Stimulated activated CD4-positive, alpha-beta T cell treated with anti-CD3 and anti-CD28 coated beads, TNF-alpha, amount 100 ng/mL, for 24 hours (primary cell): ENCODE results near the gene MEIS3.
"Not testable (repeated sequence)": the region's sequence is repeated elsewhere in the genome, so short reads cannot be mapped to it uniquely, and the experiment has no call there.

Experiments used
- DNase-seq, 3 experiments: peaks; one replicate each; pipeline ENCODE4 v3.0.0-alpha.2; 2020; ENCODE audit warnings: low read depth in 3 of 3

The MEIS3 gene

DNA sequence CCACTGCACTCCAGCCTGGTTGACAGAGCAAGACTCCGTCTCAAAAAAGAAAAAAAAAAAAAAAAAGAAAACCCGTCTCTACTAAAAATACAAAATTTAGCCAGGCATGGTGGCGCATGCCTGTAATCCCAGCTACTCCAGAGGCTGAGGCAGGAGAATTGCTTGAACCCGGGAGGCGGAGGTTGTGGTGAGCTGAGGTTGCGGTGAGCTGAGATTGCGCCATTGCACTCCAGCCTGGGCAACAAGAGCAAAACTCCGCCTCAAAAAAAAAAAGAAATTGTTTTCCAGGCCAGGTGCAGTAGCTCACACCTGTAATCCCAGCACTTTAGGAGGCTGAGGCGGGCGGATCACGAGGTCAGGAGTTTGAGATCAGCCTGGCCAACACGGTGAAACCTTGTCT lies 32.7 kb downstream of the MEIS3 start:
- not testable (repeated sequence) for DNase-seq

- DNase-seq, result not testable (repeated sequence)
Measured at GRCh38 chr19:47384533-47384932, 34.8 kb downstream of the MEIS3 start.

GRCh38 chr19:47383890-47384289 lies 35.4 kb downstream of the MEIS3 start:
- not testable (repeated sequence) for DNase-seq

DNA sequence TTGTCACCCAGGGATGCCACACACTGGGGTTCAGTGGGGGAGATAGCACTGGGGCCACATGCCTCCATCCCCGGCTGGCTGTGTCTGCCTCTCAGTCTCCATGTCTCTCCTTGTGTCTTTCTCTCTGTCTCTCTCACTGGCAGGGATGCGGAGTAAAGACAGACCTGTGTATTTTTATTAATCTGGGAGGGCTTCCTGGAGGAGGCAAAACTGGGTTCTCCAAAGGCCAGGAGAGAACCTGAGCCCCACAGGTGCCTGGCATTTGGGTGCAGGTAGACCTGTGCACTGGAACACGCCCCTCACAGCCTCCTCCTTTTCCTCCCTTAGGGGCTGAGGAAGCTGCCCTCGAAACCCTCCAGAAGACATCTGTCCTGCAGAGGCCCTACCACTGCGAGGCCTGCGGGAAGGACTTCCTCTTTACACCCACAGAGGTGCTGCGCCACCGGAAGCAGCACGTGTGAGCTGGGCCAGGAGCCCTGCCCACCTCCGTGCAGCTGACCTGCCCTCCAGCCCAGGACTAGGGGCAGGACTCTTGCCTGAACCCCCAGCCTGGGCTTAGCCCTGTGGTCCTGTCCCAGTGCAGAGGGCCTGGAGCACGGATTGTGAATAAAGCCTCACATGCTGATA lies 37.6 kb downstream of the MEIS3 start:
- no peak for DNase-seq

DNA sequence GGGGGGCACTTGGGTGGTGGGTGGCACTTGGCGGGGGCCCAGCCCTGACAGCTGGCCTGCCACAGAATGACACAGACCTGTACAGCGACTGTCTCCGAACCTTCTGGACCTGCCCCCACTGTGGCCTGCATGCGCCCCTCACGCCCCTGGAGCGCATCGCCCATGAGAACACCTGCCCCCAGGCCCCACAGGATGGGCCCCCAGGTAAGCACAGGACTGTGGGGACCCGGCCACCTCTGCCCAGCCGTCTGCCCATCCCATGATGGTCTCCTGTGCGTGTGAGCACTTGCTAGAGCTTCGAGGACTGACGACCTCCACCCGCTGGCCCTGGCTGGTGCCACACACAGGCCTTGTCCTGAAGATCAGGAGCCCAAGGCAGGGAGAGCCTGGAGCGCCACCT lies 38.2 kb downstream of the MEIS3 start:
- no peak for DNase-seq

DNA sequence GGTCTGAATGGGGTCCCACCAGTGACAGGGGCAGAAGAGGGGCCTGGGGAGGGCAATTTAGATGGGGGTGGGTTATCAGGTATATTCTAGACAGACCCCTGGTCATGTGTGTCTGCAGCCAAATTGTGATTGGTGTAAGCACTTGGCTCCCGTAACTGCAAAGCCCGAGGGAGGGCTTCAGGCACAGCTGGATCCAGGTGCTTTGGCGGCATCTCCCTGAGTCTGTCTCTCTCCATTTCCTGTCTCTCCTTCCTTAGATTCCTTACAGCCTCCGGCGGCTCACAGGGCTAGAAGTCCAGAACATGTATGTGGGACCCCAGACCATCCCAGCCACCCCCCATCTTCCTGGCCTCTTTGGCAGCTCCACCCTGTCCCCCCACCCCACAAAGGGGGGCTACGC lies 38.8 kb downstream of the MEIS3 start:
- no peak for DNase-seq

DNA sequence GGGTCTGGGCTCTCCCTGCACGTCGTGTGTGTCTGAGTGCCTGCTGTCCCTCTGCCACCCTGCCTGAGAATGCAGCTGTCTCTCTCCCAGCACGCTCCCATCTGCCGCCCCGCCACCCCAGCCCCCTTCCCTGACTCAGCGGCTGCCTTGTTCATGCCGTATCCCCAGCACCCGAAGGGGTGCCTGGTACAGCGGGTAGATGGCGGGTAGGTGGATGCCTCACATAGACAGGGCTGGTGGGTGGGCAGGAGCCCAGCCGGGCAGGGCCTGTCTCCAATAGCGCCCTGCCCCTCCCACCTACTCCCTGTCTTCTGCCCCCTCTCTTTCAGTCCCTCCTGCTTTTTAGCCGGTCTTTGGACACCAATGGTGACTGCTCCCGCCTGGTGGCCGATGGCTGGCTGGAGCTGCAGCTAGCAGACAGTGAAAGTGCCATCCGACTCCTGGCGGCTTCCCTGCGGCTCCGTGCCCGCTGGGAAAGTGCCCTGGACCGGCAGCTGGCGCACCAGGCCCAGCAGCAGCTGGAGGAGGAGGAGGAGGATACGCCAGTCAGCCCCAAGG lies 39.9 kb downstream of the MEIS3 start:
- no peak for DNase-seq

- no peak for DNase-seq
Measured at GRCh38 chr19:47378246-47378645, 41.1 kb downstream of the MEIS3 start.

DNA sequence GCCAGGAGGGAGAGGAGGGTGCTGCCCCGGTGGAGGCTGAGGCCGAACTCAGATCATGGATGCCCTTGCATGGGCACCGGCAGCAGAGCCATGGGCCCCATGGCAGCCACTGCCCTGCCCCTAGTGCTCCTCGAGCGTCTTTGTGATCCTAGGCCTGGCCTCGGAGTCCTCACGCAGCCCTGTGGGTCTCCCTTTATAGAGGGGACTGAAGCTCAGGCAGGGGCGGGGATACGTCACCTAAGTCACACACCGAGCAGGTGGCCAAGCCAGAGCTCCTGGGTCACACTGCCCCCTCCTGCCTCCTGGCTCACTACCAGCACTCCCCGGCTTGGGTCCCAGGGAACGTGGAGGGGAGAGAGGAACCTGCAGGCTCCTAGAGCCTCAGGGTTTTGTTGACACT lies 41.5 kb downstream of the MEIS3 start:
- no peak for DNase-seq

- no peak for DNase-seq
Measured at GRCh38 chr19:47377208-47377701, 42.1 kb downstream of the MEIS3 start.

DNA sequence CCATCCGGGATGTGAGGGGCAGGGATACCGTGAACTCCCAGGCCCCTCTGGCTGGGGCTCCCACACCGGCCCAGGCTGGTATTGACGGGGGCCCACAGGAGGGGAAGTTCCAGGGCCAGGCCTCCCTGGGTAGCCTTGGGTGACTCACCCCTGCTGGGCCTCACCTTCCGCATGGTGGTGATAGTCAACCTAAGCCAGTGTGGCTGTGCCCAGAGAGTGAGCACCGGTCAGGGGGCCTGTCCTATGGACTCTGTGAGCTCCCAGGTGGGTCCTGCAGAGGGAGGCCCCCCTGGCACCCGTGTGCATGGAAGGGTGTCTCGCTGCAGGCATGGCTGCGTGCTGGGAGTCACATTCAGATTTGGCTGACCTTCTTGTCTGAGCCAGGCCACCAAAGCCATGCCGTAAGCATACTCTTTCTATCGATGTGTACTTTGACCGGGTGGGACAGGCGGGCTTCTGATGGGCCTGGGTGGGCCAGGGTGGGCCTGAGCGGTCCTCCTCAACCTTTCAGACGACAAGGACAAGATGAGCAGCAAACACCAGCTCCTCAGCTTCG lies 42.7 kb downstream of the MEIS3 start:
- no peak for DNase-seq

GRCh38 chr19:47375694-47376588 lies 43.4 kb downstream of the MEIS3 start:
- DNase-seq, result no peak

GRCh38 chr19:47374876-47375693 lies 44.2 kb downstream of the MEIS3 start:
- no peak for DNase-seq

DNA sequence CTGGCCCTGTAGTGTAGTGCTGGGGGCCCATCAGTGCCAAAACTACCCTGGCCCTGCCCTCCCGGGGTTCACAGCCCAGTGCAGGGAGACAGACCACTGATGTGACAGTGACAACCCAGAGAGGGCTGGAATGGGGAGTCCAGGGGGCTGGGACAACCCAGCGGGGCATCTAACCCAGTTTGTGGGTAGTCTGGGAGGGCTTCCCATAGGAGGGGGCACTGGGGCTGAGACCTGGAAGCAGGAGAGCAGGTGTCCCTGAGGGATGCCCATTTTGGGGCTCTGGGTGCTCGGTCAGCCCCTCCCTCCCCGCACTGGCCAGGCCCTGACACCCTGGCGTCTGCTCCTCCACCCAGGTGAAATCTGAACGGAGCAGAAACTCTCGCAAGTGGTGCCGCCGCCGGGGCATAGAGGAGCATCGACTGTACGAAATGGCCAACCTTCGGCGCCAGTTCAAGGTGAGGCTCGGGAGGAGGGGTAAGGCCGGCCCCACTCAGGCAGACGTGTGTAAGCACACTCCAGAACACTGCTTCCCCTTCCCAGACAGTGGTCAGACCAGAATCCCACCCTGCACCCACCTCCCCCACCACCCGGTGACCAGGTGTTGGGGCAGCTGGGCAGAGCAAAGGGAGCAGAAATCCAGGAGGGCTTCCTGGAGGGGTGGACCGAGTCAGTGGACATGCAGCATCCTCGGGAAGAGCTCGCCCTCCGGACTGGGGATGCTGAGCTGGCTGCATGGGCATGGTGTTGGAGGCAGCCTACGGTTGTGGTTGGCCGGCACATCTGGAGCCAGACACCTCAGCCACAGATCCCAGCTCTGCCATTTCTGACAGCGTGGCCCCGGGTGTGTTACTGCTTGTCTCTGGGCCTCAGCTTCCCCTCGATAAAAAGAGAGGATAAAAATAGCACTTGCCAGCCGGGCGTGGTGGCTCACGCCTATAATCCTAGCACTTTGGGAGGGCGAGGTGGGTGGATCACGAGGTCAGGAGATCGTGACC lies 45.8 kb downstream of the MEIS3 start:
- DNase-seq, result no peak

DNA sequence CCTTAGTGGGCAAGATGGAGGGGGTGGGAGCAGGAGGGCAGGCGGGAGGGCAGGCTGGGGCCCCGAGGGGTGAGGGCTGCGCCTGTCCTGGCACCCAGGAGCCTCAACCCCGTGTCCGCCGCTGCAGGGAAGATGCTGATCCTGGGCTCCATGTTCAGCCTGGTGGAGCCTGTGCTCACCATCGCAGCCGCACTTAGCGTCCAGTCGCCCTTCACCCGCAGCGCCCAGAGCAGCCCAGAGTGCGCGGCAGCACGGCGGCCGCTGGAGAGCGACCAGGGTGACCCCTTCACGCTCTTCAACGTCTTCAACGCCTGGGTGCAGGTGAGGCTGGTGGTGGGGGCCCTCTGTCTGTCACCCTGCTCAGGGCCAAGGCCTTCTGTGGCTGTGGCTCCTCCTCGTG lies 46.7 kb downstream of the MEIS3 start:
- no peak for DNase-seq

DNA sequence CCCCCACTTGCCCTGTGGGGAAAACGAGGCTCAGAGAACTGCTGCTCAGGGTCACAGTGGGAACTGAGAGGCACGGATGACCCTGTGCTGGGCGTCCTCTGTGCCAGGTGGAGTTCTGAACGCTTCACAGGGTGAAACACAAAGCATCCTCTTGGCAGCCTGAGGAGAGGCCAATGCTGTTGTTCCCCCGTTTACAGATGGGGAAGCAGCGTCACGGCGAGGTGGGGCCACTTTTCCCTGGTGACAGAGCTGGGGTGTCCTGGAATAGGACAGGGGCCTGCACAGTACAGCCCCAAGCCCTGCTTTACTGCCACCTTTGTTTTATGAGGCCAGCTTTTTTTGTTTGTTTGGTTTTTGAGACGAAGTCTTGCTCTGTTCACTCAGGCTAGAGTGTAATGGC lies 48.1 kb downstream of the MEIS3 start:
- DNase-seq, result no peak

DNA sequence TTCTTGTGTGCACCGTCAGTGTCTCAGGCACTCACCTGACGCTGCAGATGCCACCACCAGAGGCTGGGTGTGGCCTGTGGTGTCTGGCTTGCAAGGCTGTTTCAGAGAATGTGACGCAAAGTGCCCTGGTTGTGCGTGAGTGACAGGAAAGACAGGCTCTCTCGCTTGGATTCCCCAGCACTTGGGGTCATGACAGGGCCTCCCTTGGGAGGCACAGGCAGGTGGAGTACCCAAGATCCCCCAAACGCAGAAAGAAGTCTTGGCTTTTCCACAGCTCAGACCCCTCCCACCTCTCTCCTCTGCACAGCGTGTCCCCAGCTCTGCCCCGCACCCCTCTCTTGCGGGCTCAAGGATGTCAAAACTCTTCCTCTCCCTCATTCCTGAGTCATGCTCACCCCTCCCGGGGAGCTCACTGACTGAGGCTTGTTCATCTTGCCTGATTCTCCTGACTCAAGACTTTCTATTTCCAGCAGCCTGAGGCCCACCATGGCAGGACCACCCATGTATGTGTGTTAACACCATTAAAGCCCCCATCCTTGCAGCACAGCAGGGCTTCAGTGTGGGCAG lies 49.2 kb downstream of the MEIS3 start:
- no peak for DNase-seq

GRCh38 chr19:47365455-47365854 lies 53.9 kb downstream of the MEIS3 start:
- not testable (repeated sequence) for DNase-seq

DNA sequence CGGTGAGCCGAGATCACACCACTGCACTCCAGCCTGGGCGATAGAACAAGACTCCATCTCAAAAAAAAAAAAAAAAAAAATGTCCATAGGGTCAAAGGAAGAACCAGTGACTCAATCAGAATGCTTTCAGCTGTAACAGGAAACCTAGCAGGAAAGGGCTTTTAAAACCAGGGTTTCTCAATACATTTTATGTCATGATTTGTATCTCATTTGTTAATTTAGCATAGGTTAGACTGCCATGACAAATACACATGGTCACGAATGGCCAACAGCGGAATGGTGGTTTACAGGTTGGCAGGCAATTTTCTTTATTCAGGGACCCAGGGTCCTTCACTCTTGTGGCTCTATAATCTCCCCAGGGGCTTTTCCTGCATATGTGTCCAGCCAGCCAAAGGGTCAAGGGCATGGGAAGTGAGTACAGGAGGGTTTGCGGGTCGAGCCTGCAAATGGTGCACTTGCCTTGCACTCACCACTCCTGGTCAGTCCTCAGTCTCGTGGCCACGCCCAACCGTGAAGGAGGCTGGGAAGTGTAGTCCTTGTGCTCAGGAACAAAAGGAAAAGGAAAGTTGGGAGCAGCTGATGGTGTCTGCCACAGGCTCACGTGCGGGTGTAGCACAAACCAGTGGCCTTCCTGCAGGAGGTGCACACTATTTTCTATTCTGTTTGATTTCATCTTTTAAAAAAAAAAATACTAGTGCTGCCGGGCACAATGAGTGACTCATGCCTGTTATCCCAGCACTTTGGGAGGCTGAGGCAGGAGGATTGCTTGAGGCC lies 55.4 kb downstream of the MEIS3 start:
- DNase-seq, result no peak
